Glomerular visceral epithelial cell (primary cell): Measurements from ENCODE around the gene MIGA1.
"Not testable (repeated sequence)": the region's sequence is repeated elsewhere in the genome, so short reads cannot be mapped to it uniquely, and the experiment has no call there.

Source experiments
- DNase-seq: peaks from one replicate; pipeline ENCODE4 v3.0.0-alpha.2; 2016; ENCODE audit errors: extremely low spot score

Gene MIGA1

DNA sequence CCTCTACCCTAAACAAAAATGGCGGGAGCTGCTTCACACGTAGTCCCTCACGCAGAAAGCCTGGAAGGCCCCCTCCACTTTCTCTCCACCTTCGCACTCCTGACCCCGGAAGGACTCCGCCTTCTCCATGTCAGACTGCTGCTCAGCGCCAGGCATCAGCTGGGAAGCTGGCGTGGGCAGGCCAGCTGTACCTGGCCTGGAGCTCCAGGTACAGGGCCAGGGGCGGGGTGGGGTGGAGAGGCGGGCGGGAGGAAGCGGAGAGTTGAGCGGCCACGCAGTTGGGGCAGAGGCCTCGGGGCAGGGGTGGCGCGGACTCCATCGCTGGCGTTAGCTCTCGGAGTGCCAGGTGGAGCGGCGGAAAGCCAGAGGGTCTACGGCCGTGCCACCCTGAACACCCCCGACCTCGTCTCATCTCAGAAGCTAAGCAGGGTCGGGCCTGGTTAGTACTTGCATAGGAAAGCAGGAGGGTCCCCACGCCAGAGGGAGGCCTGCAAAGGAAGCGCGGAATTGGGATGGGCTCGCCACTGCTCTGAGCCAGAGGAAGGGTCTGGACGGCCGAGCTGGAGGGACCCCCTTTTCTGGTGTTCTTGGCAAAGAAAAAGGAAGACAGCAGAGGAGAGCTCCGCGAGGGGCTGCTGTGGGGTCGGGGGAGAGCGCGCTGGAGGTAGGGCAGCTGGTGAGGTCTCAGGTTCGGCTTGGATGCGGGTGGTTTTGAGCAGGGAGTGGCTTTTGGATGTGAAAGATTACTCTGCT lies at the start of gene MIGA1:
Gene MIGA1 (plus strand): TSS at position 121 of the 753 bp plus-strand sequence. CDS start 3,604 bp downstream, outside the sequence.
- DNase-seq, result peak; percentile 89

DNA sequence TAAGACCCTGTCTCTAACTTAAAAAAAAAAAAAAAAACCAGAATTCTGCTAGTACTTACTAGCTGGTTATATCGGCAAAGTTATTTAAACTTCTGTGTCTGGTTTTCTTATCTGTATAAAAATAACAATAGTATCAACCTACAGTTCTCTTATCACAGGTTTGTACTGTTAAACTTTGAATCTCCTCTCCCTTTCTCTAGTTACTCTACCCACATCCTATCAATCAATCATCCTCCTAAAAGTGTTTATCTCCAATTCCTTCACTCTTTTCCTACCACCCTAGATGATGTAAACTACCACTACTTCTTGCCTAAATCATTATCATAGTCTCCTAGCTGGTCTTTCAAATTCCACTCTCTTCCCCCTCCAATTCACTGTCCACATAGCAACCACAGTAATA lies 47.4 kb upstream of the MIGA1 start:
- DNase-seq, result no peak

GRCh38 chr1:77739235-77739634 lies 40.2 kb upstream of the MIGA1 start:
- no peak for DNase-seq

- no peak for DNase-seq
These were observed 38.1 kb upstream of the MIGA1 start for GRCh38 chr1:77741316-77741715.

- no peak for DNase-seq
These were observed 37.4 kb upstream of the MIGA1 start for GRCh38 chr1:77742011-77742555.

DNA sequence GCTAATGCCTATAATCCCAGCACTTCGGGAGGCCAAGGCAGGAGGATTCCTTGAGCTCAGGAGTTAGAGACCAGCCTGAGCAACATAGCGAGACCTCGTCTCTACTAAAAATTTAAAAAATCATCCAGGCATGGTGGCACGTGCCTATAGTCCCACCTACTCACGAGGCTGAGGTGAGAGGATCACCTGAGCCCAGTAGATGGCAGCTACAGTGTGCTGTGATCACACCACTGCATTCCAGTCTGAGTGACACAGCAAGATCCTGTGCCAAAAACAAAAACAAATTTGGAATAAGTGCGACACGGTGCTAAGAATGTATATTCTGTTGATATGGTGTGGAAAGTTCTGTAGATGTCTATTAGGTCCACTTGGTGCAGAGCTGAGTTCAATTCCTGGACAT lies 34.9 kb upstream of the MIGA1 start:
- DNase-seq, result no peak

DNA sequence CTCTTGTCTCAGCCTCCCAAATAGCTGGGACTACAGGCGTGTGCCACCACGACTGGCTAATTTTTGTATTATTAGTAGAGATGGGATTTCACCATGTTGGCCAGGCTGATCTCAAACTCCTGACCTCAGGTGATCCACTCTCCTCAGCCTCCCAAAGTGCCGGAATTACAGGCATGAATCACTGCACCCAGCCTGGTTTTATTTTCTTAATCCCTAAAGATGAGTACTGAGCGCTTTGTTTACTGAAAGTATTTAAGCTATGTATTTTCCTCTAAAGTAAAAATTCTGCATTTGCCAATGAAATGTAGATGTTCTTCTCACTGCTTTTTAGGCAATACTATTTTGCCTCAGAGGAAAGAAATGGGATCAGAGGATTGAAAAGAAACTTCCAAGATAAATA lies 30.0 kb upstream of the MIGA1 start:
- DNase-seq, result not testable (repeated sequence)

GRCh38 chr1:77756052-77756754 lies 23.2 kb upstream of the MIGA1 start:
- DNase-seq, result no peak

DNA sequence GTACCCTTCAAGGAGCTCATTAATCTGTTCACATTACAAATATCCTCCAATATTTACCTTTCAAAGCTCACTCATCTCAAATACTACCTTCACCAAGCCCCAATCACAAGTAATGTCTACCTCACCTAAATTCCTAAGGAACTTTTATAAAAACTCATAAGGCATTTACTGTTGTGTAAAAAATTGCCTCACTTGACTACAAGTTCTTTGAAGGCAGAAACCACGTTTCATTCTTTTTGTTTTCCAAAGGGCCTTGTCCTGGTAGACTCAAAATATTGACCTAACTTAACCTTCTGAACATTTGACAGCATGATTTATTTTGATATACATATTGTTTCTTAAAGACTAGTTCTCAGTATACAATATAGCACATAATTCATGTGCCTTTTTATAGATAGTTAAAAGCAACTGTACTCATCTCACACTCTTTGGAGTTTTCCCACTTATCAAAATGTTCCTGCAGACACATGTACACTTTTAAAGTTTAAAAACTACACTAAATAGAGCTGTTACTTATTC lies 22.3 kb upstream of the MIGA1 start:
- DNase-seq, result no peak

- no peak for DNase-seq
These were observed 21.8 kb upstream of the MIGA1 start for GRCh38 chr1:77757603-77758002.

GRCh38 chr1:77759071-77760028 lies 20.1 kb upstream of the MIGA1 start, which contains the start of gene USP33:
Gene USP33 (minus strand): TSS chr1:77759852. CDS start chr1:77741697, 18,155 bp downstream.
- DNase-seq, result peak; percentile 90

GRCh38 chr1:77762072-77762476 lies 17.4 kb upstream of the MIGA1 start:
- peak; percentile 42 for DNase-seq

- no peak for DNase-seq
These were observed 11.4 kb upstream of the MIGA1 start for GRCh38 chr1:77768006-77768405.

GRCh38 chr1:77776007-77776700 lies 3.3 kb upstream of the MIGA1 start:
- no peak for DNase-seq

DNA sequence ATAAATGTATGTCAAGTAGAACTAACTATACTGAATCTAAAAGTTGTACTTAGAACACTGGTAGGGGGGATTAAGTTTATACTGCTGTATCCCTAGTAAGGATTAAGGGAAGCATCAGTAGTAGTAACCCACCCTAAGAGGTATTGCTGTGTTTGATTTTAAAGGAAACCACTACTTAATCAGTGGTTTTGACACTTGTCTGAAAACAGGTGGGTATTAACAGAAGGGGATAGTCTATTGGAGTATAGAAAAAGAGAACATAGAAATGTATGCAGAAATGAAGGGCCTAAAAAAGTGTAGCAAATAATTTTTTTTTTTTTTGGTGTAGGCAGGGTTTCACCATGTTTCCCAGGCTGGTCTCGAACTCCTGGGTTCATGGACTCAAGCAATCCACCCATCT lies 2.2 kb downstream of the MIGA1 start:
- no peak for DNase-seq

GRCh38 chr1:77783141-77783540 lies 3.7 kb downstream of the MIGA1 start:
- no peak for DNase-seq

DNA sequence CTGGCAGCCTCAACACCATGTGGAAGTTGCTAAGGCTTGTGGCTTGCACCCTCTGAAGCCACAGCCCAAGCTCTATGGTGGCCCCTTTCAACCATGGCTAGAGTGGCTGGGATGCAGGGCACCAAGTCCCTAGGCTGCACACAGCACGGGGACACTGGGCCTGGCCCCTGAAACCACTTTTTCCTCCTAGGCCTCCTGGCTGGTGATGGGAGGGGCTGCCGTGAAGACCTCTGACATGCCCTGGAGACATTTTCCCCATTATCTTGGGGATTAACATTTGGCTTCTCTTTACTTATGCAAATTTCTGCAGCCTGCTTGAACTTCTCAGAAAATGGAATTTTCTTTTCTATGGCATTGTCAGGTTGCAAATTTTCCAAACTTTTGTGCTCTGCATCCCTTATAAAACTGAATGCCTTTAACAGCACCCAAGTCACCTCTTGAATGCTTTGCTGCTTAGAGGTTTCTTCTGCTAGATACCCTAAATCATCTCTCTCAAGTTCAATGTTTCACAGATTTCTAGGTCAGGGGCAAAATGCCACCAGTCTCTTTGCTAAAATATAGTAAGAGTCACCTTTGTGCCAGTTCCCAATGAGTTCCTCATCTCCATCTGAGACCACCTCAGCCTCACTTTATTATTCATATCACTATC lies 6.8 kb downstream of the MIGA1 start:
- DNase-seq, result not testable (repeated sequence)

DNA sequence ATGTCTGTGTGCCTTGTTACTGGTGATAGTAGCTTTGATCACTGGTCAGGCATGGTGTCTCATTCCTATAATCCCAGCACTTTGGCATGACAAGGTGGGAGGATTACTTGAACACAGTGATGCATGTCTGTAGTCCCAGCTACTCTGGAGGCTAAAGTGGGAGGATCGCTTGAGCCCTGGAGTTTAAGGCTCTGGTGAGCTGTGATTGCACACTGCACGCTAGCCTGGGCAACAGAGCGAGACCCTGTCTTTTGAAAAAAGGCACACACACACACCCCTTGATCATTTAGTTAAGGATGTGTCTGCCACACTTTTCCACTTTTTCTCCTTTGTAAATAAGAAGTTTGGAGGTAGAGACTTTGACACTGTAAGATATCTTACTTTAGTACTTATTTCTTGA lies 15.1 kb downstream of the MIGA1 start:
- no peak for DNase-seq

DNA sequence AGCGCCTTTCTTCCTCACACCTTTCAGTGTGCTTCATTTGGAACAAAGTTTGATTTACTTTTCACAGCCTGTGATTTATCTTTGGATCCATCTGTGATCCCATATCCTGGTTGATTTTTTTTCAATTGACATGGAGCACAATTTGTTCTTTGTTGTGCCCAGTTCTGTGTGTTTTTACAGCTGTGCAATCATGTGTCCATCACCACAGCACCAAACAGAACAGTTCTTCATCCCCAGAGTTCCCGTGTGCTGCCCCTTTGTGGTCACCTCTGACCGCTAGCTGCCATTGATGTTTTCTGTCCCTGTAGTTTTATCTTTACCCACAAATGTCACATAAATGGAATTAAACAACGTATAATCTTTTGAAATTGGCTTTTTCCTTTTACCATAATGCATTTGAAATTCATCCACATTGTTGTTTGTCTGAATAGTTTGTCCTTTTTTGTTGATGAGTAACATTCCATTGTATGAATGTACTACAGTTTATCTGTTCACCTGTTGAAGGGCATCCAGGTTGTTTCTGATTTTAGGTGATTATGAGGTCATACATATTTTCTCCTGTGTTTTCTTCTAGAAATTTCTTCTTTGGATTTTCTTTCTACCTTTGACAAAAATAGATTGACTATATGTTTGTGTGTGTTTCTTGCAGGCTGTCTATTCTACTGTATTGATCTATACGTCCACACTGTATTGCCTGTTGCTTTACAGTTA lies 17.4 kb downstream of the MIGA1 start:
- no peak for DNase-seq

DNA sequence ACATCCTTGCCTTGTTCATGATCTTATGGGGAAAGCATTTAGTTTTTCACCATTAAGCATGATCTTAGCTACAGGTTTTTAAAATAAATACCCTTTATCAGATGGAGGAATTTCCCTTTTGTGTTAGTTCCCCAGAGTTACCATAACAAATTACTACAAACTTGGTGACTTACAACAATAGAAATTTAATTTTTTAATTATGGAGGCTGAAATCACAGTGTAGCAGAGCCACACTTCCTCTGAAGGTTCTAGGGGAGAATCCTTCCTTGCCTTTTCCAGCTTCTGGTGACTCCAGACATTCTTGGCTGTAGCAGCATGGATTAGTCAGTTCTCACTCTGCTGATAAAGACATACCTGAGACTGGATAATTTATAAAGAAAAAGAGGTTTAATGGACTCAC lies 18.5 kb downstream of the MIGA1 start:
- DNase-seq, result no peak
